Measurements from ENCODE around the gene CXorf65. TPM values are rescaled to one million over a fixed set of nuclear protein-coding genes. Genes with fewer than 3 reads are reported as not detected.
A peak's percentile ranks its signal among the peaks of the same experiment; 100 is the strongest.

CXorf65 gene
- total RNA-seq, 1 experiment from 2014 or later, result 0.28 TPM

GRCh38 chrX:71118032-71118984 is 11.8 kb upstream of the CXorf65 start, which contains the start of gene MED12:
MED12 (plus strand) TSS chrX:71118596; CDS start chrX:71118755, 159 bp downstream.
- Histone ChIP-seq H3K27me3 (no peaks in the 10 kb centered on the region), H3K27ac (peak within 1 kb of the TSS; percentile 75), H3K4me3 (peak within 1 kb of the TSS; percentile 76), H3K9me3 (replicated peaks) (no peaks in the 10 kb centered on the region), H3K36me3 (peaks cover 22% of the 10 kb centered on the region), H3K4me1 (no peaks in the 10 kb centered on the region)
- peak; percentile 90 to 92 for DNase-seq

- peaks cover 12% of the 10 kb centered on the region for H3K36me3 ChIP-seq
- no peaks in the 10 kb centered on the region for H3K27me3 ChIP-seq
- no peak overlapping the region for H3K27ac ChIP-seq
- H3K4me3 ChIP-seq, result peak overlapping the region; percentile 76
- no peaks in the 10 kb centered on the region for H3K4me1 ChIP-seq
- H3K9me3 ChIP-seq (replicated peaks), result no peaks in the 10 kb centered on the region
- DNase-seq, result no peak
Observed at GRCh38 chrX:71117358-71117757, 10.8 kb upstream of the CXorf65 start.

GRCh38 chrX:71111921-71112431 is 5.4 kb upstream of the CXorf65 start:
- peaks cover 15% of the 10 kb centered on the region for H3K4me1 ChIP-seq
- no peaks in the 10 kb centered on the region for H3K36me3 ChIP-seq
- H3K4me3 ChIP-seq, result no peak overlapping the region
- no peaks in the 10 kb centered on the region for H3K27me3 ChIP-seq
- H3K9me3 ChIP-seq (replicated peaks), result no peaks in the 10 kb centered on the region
- DNase-seq, result no peak
- H3K27ac ChIP-seq, result no peak overlapping the region

GRCh38 chrX:71111141-71111843 is 4.8 kb upstream of the CXorf65 start, which contains the start of gene IL2RG:
IL2RG (minus strand) TSS chrX:71111577; CDS start chrX:71111539, 38 bp downstream.
- H3K36me3 ChIP-seq, result no peaks in the 10 kb centered on the region
- H3K4me3 ChIP-seq, result no peak within 1 kb of the TSS
- H3K4me1 ChIP-seq, result peaks cover 20% of the 10 kb centered on the region
- H3K27me3 ChIP-seq, result no peaks in the 10 kb centered on the region
- no peaks in the 10 kb centered on the region for H3K9me3 ChIP-seq (replicated peaks)
- no peak for DNase-seq
- no peak within 1 kb of the TSS for H3K27ac ChIP-seq

GRCh38 chrX:71109051-71109450 is 2.5 kb upstream of the CXorf65 start:
- Histone ChIP-seq H3K9me3 (replicated peaks) (no peaks in the 10 kb centered on the region), H3K4me1 (peaks cover 34% of the 10 kb centered on the region), H3K27me3 (no peaks in the 10 kb centered on the region), H3K27ac (no peak overlapping the region), H3K4me3 (no peak overlapping the region), H3K36me3 (no peaks in the 10 kb centered on the region)
- DNase-seq, result no peak

GRCh38 chrX:71107762-71108360 is 1.3 kb upstream of the CXorf65 start:
- peak; percentile 51 to 66 for DNase-seq

GRCh38 chrX:71107245-71107644 is 705 bp upstream of the CXorf65 start:
- no peak for DNase-seq
- Histone ChIP-seq H3K36me3 (no peaks in the 10 kb centered on the region), H3K27ac (no peak overlapping the region), H3K4me1 (peaks cover 43% of the 10 kb centered on the region), H3K9me3 (replicated peaks) (no peaks in the 10 kb centered on the region), H3K4me3 (no peak overlapping the region), H3K27me3 (no peaks in the 10 kb centered on the region)

More at GRCh38 chrX:71107762-71108360, 1.3 kb upstream of the CXorf65 start:
- H3K9me3 ChIP-seq (replicated peaks), result no peaks in the 10 kb centered on the region
- H3K36me3 ChIP-seq, result no peaks in the 10 kb centered on the region
- no peak overlapping the region for H3K4me3 ChIP-seq
- no peak overlapping the region; the same call in 1 of the 2 replicates for H3K27ac ChIP-seq
- H3K27me3 ChIP-seq, result no peaks in the 10 kb centered on the region
- H3K4me1 ChIP-seq, result peaks cover 37% of the 10 kb centered on the region

GRCh38 chrX:71105628-71106027 is 912 bp downstream of the CXorf65 start:
- Histone ChIP-seq H3K4me1 (peaks cover 53% of the 10 kb centered on the region), H3K27ac (no peak overlapping the region), H3K9me3 (replicated peaks) (no peaks in the 10 kb centered on the region), H3K27me3 (no peaks in the 10 kb centered on the region), H3K36me3 (no peaks in the 10 kb centered on the region), H3K4me3 (no peak overlapping the region)
- DNase-seq, result no peak

- Histone ChIP-seq H3K9me3 (replicated peaks) (no peaks in the 10 kb centered on the region), H3K4me3 (peak overlapping the region; percentile 61), H3K36me3 (no peaks in the 10 kb centered on the region), H3K27ac (peak overlapping the region; percentile 94), H3K4me1 (peaks cover 55% of the 10 kb centered on the region), H3K27me3 (no peaks in the 10 kb centered on the region)
- peak; percentile 98 for DNase-seq
Observed at GRCh38 chrX:71103110-71103983, 3.2 kb downstream of the CXorf65 start.

GRCh38 chrX:71102292-71102691 is 4.2 kb downstream of the CXorf65 start:
- H3K27me3 ChIP-seq, result no peaks in the 10 kb centered on the region
- DNase-seq, result peak; percentile 42 to 52
- no peak overlapping the region for H3K4me3 ChIP-seq
- no peaks in the 10 kb centered on the region for H3K36me3 ChIP-seq
- H3K9me3 ChIP-seq (replicated peaks), result no peaks in the 10 kb centered on the region
- H3K4me1 ChIP-seq, result peaks cover 51% of the 10 kb centered on the region
- H3K27ac ChIP-seq, result peak overlapping the region; percentile 94

GRCh38 chrX:71100581-71101505 is 5.7 kb downstream of the CXorf65 start:
- peak overlapping the region; percentile 94; the same call in 1 of the 2 replicates for H3K27ac ChIP-seq
- DNase-seq, result no peak
- no peaks in the 10 kb centered on the region for H3K9me3 ChIP-seq (replicated peaks)
- H3K4me3 ChIP-seq, result no peak overlapping the region
- peaks cover 40% of the 10 kb centered on the region for H3K4me1 ChIP-seq
- H3K27me3 ChIP-seq, result no peaks in the 10 kb centered on the region
- H3K36me3 ChIP-seq, result no peaks in the 10 kb centered on the region

- Histone ChIP-seq H3K4me1 (peaks cover 35% of the 10 kb centered on the region), H3K4me3 (no peak overlapping the region), H3K27ac (no peak overlapping the region), H3K27me3 (no peaks in the 10 kb centered on the region), H3K36me3 (no peaks in the 10 kb centered on the region), H3K9me3 (replicated peaks) (no peaks in the 10 kb centered on the region)
- DNase-seq, result no peak
Observed at GRCh38 chrX:71099736-71100135, 6.8 kb downstream of the CXorf65 start.

- no peak overlapping the region for H3K27ac ChIP-seq
- no peaks in the 10 kb centered on the region for H3K27me3 ChIP-seq
- no peak overlapping the region for H3K4me3 ChIP-seq
- peaks cover 31% of the 10 kb centered on the region for H3K4me1 ChIP-seq
- H3K36me3 ChIP-seq, result no peaks in the 10 kb centered on the region
- DNase-seq, result no peak
- no peaks in the 10 kb centered on the region for H3K9me3 ChIP-seq (replicated peaks)
Observed at GRCh38 chrX:71098951-71099506, 7.5 kb downstream of the CXorf65 start.

All from SJCRH30 (cell line).